HG02981 (cell line): ENCODE results near the gene NOC3L.
A peak's percentile ranks its signal among the peaks of the same experiment; 100 is the strongest.
"Not testable (repeated sequence)": the region's sequence is repeated elsewhere in the genome, so short reads cannot be mapped to it uniquely, and the experiment has no call there.

Experiments
- ATAC-seq: cut with Tn5 transposase; IDR thresholded peaks from one replicate; pipeline ENCODE4 v1.9.1; 2021; ENCODE audit warnings: mild to moderate bottlenecking, moderate library complexity; ENCODE audit not compliant: unreplicated experiment

NOC3L gene, protein sequence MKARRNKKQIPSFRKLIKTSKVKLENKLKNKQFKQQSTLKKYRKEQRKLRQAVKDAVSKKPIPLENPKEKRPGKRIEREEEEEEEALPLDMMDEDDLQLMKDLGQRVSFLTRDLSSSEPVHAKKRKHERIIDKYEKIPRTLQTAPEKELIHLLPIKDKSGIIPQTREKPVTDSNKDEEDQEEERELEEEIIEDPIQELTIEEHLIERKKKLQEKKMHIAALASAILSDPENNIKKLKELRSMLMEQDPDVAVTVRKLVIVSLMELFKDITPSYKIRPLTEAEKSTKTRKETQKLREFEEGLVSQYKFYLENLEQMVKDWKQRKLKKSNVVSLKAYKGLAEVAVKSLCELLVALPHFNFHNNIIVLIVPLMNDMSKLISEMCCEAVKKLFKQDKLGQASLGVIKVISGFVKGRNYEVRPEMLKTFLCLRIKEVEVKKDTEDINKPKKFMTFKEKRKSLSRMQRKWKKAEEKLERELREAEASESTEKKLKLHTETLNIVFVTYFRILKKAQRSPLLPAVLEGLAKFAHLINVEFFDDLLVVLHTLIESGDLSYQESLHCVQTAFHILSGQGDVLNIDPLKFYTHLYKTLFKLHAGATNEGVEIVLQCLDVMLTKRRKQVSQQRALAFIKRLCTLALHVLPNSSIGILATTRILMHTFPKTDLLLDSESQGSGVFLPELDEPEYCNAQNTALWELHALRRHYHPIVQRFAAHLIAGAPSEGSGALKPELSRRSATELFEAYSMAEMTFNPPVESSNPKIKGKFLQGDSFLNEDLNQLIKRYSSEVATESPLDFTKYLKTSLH

DNA sequence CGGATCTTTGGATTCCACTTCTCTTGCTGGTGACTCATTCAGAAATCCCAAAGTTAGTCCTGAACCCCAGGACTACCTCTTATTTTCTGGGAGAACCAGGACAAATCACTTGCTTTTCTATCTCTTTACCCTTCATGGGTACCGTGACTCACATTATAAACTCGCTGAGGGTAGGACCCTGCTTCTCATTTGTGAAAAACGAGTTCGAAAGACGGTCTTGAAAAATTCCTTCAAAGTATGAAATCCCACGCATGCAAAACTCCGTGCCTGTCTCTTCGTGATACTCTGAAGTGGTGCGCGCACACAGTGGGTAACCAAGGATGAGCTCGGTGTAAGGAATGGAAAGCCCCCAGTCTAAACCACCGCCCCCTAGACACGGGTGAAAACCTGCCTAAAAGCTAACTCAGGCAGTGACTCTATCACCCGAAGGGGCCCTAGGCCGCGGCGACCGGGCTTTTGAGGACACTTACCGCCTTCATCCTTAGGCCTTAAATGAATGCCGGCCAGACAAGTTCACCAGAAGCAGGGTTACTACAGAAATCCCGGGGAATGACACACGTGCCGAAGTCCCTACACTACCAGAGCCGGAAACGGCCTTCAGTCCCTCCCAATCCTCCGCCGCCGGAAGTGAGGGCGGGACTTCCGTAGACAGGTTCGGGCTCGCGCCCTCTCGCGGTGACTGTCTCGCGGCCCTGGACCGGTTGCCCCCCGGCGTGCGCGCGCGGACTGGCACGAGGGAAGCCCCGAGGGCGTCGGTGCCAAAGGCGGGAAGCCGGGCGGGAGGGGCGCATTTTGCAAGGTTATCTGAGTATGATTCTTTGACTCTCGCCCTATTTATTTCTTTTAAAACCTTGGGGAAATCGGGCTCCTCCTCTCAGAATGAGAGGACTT lies at the start of gene NOC3L:
Gene NOC3L (minus strand): TSS at position 580 of the 891 bp plus-strand sequence. CDS start 101 bp downstream, at position 479.
- peak; percentile 98 for ATAC-seq

DNA sequence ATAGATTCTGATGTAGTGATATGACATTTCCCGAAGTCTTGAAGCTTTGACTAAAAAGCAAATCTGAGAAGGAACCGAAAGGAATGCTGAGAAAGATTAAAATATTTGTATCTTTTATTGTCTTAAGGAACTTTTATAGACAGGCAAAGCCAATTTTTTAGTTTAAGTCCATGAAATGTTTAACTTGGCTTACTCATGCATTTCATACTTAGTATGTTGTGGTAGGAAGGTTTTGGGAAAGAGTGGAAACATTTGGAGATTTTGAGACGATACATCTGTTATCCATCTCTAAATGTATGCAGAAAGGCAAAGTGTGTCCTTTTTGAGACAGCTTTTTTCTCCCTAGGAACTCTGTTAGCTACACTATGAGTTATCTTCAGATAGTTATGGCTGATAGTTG lies 49.7 kb upstream of the NOC3L start:
- ATAC-seq = no peak

DNA sequence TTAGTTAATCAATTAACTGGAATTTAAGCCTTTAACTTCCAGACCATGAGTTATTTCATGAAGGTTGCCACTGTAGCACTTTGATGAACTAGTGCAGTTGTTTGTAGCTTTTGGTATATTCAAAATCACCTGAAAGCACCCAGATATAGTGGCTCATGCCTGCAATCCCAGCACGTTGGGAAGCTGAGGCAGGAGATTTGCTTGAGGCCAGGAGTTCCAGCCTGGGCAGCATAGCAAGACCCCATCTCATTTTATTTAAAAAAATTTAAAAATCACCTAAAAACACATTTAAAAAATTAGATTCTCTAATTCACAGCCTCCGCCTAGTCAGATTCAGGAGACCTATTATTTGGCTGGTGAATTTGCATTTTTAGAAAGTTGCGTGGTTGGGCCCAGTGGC lies 48.6 kb upstream of the NOC3L start:
- no peak for ATAC-seq

DNA sequence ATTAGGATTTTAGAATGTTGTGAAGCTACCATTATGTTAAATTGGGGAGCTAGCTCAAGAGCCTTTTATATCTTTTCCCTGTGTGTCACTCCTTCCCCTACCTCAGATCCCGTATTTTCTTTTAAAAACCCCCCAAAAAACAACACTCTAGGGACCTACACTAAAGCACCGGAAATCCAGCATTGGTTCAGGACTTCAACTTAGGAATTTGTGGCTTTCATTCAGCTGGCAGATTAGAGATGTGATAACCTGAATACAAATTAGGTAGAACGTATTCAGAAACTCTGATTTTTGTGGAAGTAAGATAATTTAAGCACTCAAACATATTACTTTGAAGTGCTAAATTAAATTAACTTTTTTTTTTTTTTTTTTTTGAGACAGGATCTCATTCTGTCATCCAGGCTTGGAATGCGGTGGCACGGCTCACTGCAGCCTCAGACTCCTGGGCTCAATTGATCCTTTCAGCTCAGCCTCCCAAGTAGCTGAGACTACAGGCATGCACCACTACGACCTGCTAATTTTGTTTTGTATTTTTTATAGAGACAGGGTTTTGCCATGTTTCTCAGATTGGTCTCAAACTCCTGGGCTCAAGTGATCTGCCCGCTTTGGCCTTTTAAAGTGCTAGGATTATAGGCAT lies 46.4 kb upstream of the NOC3L start:
- ATAC-seq = no peak

DNA sequence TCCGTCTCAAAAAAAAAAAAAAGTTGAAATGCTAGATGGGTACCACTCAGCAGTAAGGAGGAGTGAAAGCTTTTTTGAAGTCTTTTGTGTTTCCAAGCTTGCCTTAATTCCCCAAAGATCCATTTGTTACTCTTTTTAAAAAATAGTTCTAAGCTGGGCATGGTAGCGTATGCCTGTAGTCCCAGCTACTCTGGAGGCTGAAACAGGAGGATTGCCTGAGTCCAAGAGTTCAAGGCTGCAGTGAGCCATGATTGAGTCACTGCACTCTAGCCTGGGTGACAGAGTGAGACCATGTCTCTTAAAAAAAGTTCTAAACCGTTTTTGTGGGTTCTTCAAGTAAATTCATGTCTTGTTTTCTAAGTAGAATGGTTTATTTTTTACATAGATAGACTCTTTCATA lies 44.9 kb upstream of the NOC3L start:
- ATAC-seq = no peak

DNA sequence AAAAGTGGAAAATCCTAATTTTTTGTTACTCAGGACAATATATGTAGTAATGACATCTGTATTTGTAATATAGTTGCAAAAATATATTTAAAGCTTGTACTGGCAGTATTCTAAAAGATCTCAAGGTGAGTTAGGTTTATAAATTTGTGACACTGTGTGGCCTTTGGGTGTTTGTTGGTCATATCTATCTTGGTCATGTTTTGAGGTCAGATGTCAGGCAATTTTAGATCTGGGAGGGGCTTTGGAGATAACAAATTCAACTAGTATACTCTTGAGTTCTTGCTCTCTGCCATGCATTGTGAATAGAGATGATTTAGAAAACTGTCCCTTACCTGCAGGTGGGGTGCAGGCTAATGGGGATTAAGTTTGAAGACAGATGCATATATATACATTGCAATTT lies 42.7 kb upstream of the NOC3L start:
- ATAC-seq = no peak

DNA sequence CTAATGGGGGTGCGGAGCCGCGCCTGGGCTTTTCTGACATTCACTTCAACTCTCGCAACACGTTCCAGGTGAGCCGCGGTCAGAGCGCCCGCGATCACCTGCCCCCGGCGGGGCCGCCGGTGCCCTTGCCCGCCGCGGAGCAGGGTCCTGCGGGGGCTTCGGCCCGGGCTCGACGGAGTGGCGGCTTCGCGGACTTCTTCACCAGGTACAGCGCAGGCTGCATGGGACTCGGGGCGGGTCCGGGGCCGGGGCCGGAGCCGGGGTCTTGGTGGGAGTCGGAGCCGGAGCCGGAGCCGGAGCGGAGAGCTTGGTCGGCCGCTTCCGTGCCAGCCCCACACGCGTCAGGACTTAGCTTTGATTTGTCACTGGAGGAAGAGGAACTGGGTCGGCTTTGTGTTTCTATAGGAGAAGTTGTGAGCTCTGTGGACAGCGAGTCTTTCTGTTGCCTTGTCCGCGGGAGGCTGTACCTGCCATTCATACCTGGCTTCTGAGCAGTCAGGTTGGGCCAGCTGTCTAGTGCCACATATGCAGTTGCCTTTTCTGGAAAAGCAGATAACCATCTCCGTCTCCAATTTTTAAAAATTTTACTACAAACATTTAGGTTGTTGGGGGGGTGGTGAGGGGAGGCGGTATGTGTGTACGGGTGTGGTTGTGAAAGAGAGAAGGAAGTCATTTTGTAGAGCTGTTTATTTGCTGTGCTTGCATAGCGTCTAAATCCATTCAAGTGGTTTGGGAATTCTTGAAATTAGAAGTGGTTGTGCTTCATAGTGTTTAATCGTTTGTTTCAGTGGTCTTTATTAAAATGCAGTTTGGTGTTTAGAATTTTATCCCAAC lies 40.9 kb upstream of the NOC3L start:
- ATAC-seq = peak; percentile 60

DNA sequence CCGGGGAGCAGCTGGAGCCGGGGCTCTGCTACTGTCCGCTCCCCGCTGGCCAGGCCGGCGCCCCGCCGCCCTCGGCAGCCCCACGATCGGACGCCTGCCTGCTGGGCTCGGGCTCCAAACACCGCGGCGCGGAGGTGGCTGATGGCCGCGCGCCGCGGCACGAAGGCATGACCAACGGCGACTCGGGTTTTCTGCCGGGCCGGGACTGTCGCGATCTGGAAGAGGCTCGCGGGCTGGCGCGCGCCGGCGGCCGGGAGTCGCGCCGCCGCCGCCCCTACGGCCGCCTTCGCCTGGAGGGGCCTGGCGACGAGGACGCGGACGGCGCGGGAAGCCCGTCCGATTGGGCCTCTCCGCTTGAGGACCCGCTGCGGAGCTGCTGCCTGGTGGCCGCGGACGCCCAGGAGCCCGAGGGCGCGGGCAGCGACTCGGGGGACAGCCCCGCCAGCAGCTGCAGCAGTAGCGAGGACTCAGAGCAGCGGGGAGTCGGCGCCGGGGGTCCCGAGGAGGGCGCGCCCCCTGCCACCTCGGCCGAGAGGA lies 40.2 kb upstream of the NOC3L start:
- peak; percentile 19 for ATAC-seq

DNA sequence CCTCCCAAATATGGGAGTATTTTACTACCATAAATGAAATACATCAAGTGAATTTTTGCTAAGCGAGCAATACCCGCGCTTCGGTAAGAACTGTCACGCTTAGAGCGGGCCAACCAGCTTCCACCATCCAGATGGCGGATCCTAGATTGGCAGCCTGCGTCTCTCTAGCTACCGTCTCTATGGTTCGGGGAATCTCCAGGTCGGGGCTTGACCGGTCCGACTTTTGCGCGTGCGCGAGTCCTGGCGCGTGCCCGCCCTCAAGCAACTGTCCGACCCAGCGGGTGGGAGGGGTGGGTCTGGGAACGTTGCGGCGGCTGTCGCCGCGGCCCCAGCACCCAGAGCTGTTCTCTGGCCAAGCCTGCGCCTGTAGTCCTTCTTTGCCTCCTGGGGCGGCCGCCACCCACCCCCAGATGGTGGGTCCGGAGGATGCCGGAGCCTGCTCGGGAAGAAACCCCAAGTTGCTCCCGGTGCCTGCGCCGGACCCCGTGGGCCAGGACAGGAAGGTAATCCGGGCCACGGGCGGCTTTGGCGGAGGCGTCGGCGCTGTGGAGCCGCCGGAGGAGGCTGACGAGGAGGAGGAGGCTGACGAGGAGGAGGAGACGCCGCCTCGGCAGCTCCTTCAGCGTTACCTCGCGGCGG lies 39.6 kb upstream of the NOC3L start, which contains the start of gene TBC1D12:
Gene TBC1D12 (plus strand): TSS at position 338 of the 639 bp plus-strand sequence. CDS start 73 bp downstream, at position 411.
- peak; percentile 69 for ATAC-seq

DNA sequence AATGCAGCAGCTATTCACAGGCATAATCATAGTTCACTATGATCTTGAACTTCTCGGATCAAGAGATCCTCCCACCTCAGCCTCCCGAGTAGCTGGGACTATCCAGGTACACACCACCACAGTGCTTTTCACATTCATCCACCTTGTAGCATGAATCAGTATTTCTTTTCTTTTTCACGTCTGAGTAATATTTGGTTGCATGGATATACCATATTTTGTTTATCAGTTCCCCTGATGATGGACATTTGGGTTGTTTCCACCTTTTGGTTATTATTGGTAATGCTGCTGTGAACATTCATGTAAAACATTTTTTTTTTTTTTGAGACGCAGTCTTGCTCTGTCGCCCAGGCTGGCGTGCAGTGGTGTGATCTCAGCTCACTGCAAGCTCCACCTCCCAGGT lies 36.0 kb upstream of the NOC3L start:
- no peak for ATAC-seq

DNA sequence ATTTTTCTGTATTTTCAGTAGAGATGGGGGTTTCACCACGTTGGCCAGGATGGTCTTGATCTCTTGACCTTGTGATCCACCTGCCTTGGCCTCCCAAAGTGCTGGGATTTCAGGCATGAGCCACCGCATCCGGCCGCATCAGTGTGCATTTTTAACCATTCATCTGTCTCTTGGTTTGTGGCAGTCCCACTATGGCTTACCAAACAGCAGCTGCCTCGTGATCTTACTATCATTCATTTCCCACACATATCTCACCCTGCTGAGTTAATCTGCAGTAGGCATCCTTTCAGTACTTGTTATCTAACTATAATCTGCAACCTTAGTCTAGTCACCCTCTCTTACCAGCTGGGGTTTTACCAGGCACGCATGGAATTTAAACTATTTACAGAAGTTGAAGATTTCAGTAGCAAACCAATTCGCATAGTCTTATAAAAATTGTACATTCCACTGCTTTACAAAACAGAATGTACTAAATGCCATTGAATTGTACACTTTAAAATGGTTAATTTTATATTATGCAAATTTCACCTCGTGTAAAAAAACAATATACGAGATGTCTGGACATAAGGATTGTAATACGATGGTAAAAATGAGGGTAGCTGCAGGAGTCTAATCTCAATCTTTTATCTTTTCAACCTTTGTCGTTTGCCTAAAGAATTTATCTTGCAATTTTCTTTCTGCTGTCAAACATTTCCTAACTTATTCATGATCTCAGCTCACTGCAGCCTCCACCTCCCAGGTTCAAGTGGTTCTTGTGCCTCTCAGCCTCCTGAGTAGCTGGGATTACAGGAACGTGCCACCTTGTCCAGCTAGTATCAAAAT lies 35.0 kb upstream of the NOC3L start:
- ATAC-seq = no peak

DNA sequence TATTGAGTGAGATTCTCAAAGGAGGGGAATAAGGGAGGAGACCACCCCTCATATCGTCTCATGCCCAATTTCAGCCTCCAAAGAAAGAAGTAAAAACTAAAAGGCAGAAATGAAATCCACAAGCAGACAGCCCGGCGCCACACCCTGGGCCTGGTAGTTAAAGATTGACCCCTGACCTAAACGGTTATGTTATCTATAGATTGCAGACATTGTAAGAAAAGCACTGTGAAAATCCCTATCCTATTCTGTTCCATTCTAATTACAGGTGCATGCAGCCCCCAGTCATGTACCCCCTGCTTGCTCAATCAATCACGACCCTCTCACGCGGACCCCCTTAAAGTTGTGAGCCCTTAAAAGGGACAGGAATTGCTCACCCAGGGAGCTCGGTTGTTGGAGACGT lies 29.4 kb upstream of the NOC3L start:
- ATAC-seq = not testable (repeated sequence)

DNA sequence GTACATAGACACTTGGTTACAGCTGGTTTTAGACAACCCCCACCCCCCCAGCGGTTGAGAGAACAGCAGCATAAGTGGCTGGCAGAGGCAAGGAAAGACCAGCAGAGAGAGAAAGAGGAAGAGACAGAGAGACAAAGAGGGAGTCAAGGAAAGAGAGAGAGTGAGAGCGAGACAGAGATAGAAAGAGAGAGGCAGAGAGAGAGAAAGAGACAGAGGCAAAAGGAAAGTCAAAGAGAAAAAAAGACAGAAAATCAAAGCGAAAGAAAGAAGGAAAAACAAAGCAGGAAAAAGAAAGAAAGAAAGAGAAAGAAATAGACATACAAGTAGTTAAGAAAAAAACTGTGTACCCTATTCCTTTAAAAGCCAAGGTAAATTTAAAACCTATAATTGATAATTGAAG lies 23.0 kb upstream of the NOC3L start:
- not testable (repeated sequence) for ATAC-seq

DNA sequence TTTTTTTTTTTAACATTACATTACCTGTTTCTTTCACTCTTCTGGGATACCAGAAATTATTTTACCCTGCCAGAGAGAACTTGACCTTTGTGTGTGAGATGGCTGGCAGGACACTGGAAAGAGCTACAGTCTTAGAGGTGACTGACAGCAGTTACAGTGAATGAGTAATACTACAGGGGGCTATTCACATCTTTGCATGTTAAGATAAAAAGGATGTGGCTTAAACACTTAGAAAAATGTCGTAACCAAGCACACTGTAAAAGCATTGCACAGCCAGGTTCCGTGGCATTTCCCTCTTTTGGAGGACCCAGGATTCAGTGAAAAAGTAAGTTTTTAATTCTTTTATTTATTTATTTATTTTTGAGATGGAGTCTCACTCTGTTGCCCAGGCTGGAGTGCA lies 20.8 kb upstream of the NOC3L start:
- ATAC-seq = no peak

DNA sequence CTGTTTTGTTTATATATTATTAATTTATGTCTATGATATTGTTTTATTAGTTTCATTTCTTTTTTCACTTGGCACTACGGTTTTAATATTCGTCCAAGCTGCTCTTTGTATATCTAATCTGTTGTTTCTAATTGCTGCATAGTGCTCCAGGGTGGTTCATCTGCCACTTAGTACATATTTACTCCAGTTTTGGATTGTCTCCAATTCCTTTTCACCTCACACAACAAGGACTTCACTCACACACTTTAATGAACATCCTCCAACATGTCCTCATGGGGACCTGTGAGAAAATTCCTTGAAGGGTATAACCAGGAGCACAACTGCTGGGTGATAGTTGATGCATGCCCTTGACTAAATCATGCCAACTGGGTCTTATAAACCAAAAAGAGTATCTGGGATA lies 14.1 kb upstream of the NOC3L start:
- no peak for ATAC-seq

DNA sequence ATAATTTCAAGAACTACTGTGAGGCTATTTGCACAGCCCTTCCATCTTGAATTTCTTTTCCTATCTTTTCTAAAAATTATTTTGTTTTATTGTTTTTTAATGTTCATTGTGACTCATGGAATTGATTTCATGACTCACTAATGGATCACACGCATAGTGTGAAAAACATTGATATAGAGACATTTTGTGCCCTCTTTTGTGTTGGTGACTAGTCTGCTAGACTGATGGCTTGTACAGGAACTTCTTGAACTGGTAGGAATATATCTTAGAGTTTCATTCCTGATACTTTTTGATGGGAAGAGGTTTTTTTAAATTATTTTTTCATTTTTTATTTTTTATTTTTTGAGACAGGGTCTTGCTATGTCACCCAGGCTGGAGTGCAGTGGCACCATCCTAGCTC lies 12.6 kb upstream of the NOC3L start:
- ATAC-seq = no peak

DNA sequence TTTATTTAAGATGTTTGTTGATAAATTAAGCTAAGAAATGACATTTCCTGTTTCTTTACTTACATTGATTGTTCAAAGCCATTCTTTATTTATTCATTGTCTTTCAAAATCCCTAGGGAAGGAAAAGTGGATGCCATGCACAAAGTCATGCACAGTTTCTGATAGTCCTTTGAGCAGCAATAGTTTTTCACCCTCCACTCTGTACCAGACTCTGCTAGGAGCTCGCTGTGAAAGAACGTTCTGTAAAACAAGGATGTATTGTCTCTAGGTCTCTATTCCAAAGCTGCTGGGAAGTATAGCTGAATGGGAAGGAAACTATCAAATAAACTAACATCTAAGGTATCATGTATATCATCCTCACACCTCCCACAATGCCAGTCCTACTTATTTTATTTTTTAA lies 7.8 kb upstream of the NOC3L start:
- ATAC-seq = no peak

DNA sequence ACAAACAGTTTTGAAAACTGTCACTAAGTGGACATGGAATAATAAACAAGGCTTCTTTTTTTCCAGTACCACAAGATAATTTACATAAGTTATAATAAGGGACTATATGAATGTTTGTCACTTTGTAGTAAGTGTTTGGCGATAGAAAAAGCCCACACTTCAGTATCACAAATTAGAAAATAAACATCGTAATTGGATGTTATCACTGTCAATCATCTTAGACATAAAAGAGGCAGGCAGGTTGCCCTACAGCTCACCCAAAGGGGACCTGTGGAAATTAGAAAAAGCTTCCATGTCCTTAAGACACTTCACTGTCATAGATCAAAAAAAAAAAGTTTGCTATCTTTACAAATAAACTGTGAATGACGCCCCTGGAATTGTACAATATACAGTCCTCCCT lies 3.6 kb upstream of the NOC3L start:
- no peak for ATAC-seq
